ENCODE measurements around the gene CWC27.

The CWC27 gene

DNA sequence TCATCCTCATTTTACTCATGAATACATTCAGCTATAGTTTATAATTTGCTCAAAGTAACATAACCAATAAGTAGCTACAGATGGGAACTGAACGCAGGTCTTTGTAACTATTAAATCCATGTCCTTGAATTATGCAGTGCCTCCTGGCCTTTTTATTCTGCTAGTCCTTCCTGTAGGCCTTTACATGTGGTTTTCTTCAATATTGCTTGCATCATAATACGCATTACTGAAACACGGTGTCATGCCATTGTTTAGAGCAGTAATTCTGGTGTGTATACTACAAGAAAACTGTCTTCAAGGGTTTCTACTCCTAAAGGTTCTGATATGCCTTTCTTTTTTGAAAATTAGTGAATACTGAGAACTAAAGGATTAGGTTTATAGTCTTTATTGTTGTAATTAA lies 20.7 kb downstream of the CWC27 start:
- no peak for DNase-seq (ENCODE audit: low read depth in 1 of 2, low spot score in 1 of 2)
- no peak overlapping the region for H3K27ac ChIP-seq (replicated peaks)
- no peaks in the 10 kb centered on the region for H3K27me3 ChIP-seq (ENCODE audit: insufficient read depth, poor library complexity, severe bottlenecking)
- no peak overlapping the region for H3K4me3 ChIP-seq (replicated peaks; ENCODE audit: insufficient read depth, low read length)
- TF ChIP-seq POLR2AphosphoS5 (IDR thresholded peaks at IDR 0.05; ENCODE audit: low read depth) (no peak), GABPA (IDR thresholded peaks at IDR 0.05; ENCODE audit: low read depth) (no peak), SPI1 (IDR thresholded peaks at IDR 0.05; ENCODE audit: borderline replicate concordance, low read depth) (no peak)
- TF ChIP-seq, protein P1, sequence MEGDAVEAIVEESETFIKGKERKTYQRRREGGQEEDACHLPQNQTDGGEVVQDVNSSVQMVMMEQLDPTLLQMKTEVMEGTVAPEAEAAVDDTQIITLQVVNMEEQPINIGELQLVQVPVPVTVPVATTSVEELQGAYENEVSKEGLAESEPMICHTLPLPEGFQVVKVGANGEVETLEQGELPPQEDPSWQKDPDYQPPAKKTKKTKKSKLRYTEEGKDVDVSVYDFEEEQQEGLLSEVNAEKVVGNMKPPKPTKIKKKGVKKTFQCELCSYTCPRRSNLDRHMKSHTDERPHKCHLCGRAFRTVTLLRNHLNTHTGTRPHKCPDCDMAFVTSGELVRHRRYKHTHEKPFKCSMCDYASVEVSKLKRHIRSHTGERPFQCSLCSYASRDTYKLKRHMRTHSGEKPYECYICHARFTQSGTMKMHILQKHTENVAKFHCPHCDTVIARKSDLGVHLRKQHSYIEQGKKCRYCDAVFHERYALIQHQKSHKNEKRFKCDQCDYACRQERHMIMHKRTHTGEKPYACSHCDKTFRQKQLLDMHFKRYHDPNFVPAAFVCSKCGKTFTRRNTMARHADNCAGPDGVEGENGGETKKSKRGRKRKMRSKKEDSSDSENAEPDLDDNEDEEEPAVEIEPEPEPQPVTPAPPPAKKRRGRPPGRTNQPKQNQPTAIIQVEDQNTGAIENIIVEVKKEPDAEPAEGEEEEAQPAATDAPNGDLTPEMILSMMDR (IDR thresholded peaks at IDR 0.05; ENCODE audit: insufficient read depth, low read length), result no peak
- TF ChIP-seq, protein P2, sequence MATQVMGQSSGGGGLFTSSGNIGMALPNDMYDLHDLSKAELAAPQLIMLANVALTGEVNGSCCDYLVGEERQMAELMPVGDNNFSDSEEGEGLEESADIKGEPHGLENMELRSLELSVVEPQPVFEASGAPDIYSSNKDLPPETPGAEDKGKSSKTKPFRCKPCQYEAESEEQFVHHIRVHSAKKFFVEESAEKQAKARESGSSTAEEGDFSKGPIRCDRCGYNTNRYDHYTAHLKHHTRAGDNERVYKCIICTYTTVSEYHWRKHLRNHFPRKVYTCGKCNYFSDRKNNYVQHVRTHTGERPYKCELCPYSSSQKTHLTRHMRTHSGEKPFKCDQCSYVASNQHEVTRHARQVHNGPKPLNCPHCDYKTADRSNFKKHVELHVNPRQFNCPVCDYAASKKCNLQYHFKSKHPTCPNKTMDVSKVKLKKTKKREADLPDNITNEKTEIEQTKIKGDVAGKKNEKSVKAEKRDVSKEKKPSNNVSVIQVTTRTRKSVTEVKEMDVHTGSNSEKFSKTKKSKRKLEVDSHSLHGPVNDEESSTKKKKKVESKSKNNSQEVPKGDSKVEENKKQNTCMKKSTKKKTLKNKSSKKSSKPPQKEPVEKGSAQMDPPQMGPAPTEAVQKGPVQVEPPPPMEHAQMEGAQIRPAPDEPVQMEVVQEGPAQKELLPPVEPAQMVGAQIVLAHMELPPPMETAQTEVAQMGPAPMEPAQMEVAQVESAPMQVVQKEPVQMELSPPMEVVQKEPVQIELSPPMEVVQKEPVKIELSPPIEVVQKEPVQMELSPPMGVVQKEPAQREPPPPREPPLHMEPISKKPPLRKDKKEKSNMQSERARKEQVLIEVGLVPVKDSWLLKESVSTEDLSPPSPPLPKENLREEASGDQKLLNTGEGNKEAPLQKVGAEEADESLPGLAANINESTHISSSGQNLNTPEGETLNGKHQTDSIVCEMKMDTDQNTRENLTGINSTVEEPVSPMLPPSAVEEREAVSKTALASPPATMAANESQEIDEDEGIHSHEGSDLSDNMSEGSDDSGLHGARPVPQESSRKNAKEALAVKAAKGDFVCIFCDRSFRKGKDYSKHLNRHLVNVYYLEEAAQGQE (IDR thresholded peaks at IDR 0.05; ENCODE audit: insufficient replicate concordance, low read depth), result no peak

DNA sequence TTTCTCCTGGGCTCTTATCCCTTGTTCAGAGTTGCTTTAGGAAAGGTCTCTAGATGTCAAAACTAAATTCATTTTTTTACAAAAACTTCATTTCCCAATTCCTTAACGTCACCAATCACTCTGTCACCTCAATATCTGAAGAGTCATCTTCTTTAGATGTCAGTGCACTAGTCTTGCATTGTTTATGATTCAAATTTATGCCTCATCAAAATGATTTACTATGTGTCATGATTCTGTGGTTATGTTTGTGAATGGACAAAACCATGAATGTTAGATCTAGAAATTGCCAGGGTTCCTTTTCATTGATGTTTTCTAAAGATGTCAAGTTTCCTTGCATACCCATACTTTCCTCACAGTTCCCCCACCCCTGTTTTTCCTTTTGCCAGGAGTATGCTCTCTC lies 21.5 kb downstream of the CWC27 start:
- Histone ChIP-seq H3K27me3 (ENCODE audit: insufficient read depth, poor library complexity, severe bottlenecking) (no peaks in the 10 kb centered on the region), H3K4me3 (replicated peaks; ENCODE audit: insufficient read depth, low read length) (no peak overlapping the region), H3K27ac (replicated peaks) (no peak overlapping the region)
- TF ChIP-seq SPI1 (IDR thresholded peaks at IDR 0.05; ENCODE audit: borderline replicate concordance, low read depth) (no peak), POLR2AphosphoS5 (IDR thresholded peaks at IDR 0.05; ENCODE audit: low read depth) (no peak), GABPA (IDR thresholded peaks at IDR 0.05; ENCODE audit: low read depth) (no peak)
- TF ChIP-seq, protein P1 (IDR thresholded peaks at IDR 0.05; ENCODE audit: insufficient read depth, low read length), result no peak
- TF ChIP-seq, protein P2 (IDR thresholded peaks at IDR 0.05; ENCODE audit: insufficient replicate concordance, low read depth), result no peak
- DNase-seq (ENCODE audit: low read depth in 1 of 2, low spot score in 1 of 2), result no peak

DNA sequence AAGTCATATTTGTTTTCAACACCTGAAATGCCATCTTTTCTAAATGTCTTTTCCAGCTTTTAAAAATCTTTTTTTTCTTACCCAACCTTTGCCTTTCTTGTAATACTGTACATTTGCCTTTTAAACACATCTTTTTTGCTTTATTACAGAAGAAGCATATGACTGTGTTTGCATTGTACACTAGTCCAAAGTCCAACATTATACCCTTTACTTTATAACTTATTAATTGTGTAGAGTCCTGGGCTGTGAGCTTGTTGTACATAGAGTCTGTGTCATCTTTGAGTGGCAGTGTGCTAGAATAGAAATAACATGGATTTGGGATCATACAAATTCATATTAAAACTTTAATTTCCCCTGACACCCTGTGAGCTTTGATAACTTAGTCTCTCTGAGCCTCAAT lies 23.7 kb downstream of the CWC27 start:
- Histone ChIP-seq H3K4me3 (replicated peaks; ENCODE audit: insufficient read depth, low read length) (no peak overlapping the region), H3K27me3 (ENCODE audit: insufficient read depth, poor library complexity, severe bottlenecking) (no peaks in the 10 kb centered on the region), H3K27ac (replicated peaks) (no peak overlapping the region)
- TF ChIP-seq, protein P1 (IDR thresholded peaks at IDR 0.05; ENCODE audit: insufficient read depth, low read length), result no peak
- no peak for TF ChIP-seq SPI1 (IDR thresholded peaks at IDR 0.05; ENCODE audit: borderline replicate concordance, low read depth)
- no peak for TF ChIP-seq GABPA (IDR thresholded peaks at IDR 0.05; ENCODE audit: low read depth)
- no peak for TF ChIP-seq POLR2AphosphoS5 (IDR thresholded peaks at IDR 0.05; ENCODE audit: low read depth)
- TF ChIP-seq, protein P2 (IDR thresholded peaks at IDR 0.05; ENCODE audit: insufficient replicate concordance, low read depth), result no peak
- no peak for DNase-seq (ENCODE audit: low read depth in 1 of 2, low spot score in 1 of 2)
